Measurements from ENCODE around the gene NTF3.

GRCh38 chr12:5439788-5440300 is 7.9 kb downstream of the NTF3 start:
- no peak for TF ChIP-seq POLR2A (IDR thresholded peaks at IDR 0.05)
- TF ChIP-seq, protein P1, sequence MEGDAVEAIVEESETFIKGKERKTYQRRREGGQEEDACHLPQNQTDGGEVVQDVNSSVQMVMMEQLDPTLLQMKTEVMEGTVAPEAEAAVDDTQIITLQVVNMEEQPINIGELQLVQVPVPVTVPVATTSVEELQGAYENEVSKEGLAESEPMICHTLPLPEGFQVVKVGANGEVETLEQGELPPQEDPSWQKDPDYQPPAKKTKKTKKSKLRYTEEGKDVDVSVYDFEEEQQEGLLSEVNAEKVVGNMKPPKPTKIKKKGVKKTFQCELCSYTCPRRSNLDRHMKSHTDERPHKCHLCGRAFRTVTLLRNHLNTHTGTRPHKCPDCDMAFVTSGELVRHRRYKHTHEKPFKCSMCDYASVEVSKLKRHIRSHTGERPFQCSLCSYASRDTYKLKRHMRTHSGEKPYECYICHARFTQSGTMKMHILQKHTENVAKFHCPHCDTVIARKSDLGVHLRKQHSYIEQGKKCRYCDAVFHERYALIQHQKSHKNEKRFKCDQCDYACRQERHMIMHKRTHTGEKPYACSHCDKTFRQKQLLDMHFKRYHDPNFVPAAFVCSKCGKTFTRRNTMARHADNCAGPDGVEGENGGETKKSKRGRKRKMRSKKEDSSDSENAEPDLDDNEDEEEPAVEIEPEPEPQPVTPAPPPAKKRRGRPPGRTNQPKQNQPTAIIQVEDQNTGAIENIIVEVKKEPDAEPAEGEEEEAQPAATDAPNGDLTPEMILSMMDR (IDR thresholded peaks at IDR 0.05 in 8 of 11, conservative IDR thresholded peaks at IDR 0.05 in 3 of 11): no peak

Measured in spleen (tissue), 7 donors.